AG08396 (cell line): ENCODE data around the gene CGB7.
A peak's percentile ranks its signal among the peaks of the same experiment; 100 is the strongest.
"Not testable (repeated sequence)": the region's sequence is repeated elsewhere in the genome, so short reads cannot be mapped to it uniquely, and the experiment has no call there.

Experiments
- DNase-seq: peaks from one replicate; pipeline ENCODE4 v3.0.0; 2012; ENCODE audit warnings: low spot score, mixed read lengths

The CGB7 gene

DNA sequence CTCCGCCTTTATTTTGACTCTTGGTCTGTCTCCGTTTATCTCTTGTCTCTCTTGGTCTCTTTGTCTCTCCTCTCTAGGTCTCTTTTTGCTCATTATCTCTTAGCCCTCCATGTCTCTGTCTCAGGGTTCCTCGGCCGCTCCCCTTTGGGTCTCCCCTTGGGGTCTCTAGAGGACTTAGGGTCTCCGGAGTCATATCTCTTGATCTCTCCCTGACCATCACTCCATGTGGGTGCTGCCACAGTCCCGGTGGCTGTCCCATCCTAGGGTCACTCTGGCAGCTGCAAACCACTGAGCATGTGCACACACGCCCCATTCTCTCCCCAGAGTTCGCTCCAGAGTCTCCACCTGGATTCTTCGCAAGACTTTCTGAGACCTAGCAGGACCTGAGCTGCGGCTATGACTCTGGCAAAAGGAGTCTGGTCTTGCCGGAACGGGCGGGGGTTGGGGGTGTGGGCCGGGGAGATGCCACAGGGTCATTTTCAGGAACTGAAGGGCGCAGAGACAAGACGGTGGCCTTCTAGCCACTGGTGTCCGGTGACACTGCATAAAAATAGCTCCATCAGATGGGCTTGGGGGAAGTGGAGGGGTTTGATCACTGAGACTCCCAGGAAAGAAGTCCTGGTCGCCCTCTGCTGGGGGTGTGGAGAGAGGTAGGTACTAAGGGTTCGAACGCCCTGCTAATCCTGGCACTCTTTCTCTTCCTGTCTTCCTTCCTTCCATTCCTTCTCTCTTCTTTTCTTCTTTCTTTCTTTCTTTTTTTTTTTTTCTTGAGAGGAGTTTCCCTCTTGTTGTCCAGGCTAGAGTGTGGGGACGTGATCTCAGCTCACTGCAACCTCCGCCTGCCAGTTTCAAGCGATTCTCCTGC is 16.2 kb upstream of the CGB7 start:
- no peak for DNase-seq

DNA sequence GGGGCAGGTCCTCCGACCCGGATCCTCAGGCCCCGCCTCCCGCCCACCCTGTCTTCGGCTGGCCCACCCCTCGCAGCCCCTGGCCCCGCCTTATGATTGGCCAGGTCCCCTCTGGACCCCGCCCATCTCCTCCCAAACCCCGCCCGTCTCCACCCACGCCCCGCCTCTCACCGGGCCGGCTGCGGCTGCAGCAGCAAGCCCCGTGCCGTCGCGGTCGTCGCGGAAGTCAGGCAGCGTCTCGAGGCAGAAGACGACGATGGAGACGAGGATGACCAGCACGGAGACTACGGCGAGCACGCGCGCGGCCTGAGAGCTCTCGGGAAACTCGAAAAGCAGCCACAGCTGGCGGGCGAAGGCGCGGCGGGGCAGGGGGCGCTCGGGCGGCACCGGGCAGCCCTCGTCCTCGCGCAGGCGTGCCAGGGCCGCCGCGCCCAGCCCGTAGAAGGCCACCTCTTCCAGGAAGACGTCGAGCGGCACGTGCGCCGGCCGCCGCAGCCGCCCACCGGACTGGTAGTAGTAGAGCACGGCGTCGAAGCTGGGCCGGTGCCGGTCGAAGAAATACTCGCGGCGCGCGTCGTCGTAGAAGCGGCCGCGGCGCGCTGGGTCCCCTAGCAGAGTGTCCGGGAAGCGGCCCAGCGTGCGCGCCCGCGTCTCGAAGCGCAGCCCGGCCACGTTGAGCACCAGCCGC is 14.5 kb upstream of the CGB7 start:
- DNase-seq = no peak

DNA sequence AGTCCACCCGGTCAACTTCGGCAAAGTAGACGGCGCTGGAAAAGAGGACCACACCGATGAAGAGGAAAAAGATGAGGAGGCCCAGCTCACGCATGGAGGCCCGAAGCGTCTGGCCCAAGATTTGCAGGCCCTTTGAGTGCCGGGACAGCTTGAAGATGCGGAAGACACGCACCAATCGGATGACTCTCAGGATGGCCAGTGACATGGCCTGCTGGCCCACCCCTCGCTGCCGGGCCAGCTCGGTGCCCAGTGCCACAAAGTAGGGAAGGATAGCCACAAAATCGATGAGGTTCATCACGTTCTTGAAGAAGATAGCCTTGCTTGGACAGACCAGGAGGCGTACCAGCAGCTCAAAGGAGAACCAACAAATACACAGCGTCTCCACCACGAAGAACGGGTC is 12.9 kb upstream of the CGB7 start:
- DNase-seq = no peak

DNA sequence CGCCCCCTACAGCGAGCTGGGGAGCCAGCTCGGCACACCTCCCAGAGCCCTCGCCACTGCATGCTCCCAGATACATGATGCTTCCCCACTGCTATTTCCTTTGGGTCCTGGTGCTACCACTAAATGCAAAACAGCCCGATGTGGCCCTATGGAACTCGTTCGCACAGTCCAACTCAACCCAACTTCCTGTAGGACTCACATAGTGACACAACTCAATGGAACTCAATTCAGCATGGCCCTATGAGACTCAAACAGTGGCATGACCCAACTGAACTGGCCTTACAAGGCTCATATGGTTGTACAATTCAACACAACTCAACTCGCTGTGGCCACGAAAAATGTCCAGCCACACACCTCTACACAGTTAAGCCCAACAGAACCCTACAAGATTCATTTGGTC is 11.5 kb upstream of the CGB7 start:
- DNase-seq = no peak

DNA sequence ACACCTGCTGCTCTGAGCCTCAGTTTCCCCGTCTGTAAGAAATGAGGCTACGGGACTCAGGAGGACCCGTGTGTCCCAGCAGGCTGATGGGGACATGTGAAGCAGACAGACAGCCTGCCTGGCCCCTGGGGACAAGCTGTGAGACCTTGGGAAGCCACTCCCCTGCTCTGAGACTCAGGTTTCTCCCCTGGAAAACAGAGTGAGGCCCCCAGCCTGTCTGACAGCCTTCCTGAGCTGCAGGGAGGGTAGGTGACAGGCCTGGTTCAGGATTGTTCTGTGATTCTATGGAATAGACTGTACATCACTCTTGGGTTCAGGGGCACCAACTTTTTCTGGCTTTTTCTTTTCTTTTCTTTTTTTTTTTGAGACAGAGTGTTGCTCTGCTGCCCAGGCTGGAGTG is 10.0 kb upstream of the CGB7 start:
- no peak for DNase-seq

DNA sequence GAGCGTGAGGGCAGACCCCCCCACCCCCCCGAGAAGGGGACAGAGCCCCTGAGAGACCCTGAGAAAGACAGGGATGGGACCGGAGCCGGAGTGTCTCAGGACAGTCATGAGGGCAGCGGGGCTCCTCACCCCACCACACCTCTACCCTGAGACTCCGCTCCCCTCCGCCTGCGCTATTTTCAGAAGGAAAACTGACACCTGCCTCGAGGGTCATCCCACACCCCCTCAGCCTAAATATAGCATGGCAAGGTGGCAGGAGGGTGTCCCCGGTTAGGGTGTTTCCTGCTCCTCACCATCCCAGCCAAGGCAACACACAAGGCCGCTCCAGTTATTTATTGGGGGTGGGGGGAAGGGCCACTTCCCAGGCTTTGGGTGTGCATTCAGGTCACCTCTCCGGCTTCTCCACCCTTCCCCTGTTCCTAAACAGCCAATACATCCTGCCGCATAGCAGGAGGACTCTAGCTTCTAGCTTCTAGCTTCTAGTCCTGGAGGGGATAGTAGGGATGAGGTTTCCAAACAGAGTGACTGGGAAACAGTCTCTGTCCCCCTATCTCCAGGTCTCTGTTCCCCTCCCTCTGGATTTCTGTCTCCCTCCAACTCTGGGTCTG is 8.5 kb upstream of the CGB7 start:
- DNase-seq = no peak

DNA sequence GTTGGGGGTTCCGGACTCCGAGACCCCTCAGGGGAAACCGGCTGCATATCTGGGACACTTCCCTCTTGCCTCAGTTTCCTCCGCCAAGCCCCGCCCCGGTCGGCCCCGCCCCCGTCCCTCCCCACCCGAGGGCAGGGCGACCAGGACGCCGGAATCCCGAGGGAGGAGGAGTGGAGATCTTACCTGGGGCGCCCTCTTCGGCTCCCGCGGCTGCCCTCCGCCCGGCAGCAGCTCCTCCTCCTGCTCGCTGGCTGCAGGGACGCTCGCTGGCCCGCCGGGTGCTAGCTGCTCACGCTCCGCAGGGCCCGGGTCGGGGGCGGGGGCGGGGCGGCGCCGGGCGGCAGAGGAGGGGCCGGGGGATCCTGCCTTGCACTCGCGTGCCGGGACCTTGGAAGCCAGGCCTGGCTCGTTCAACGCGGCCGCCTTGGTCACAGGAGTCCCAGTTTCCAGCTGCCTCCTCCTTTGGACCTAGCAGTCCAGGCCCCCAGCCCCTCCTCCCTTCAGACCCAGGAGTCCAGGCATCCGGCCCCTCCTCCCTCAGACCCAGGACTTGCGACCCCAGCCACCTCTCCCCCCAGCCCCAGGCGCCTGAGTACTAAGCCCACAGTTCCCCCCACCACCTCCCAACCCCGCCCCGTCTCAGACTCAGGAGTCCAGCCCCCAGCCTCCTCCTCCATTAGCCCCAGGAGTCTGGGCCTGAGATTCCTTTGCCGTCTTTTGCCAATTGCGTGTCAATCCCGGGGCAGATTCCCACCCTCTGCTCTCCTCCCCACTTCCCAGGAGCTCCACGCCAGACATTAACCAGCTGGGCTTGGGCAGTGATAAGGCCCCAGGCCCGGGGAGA is 7.4 kb upstream of the CGB7 start, which contains the start of gene NTF4:
TSS of gene NTF4 (minus strand) at position 51 of the 844 bp plus-strand sequence. CDS start 2,821 bp downstream, outside the sequence.
- peak; percentile 63 for DNase-seq

DNA sequence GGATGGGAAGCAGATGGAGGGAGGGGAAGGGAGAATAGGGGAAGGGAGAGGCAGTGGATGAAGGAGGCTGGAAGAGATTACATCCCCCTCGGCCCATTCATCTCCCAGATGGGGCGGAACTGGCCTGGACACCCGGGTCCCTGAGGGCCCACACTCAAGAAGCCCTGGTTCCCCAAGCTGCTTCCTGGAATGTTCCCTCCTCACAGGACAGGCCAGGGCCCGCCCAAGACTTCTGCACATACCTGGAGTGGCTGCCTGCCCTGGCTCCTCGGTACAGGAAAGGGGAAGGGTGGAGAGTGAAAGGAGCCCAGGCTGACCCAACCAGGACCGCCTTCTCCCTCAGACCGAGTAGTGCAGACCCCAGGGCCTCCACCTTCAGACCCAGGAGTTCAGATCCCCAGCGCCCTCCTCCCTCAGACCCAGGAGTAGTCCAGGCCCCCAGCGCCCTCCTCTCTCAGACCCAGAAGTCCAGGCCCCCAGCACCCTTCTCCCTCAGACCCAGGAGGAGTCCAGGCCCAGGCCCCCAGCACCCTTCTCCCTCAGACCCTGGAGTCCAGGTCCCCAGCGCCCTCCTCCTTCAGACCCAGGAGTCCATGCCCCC is 6.6 kb upstream of the CGB7 start:
- DNase-seq = peak; percentile 22

DNA sequence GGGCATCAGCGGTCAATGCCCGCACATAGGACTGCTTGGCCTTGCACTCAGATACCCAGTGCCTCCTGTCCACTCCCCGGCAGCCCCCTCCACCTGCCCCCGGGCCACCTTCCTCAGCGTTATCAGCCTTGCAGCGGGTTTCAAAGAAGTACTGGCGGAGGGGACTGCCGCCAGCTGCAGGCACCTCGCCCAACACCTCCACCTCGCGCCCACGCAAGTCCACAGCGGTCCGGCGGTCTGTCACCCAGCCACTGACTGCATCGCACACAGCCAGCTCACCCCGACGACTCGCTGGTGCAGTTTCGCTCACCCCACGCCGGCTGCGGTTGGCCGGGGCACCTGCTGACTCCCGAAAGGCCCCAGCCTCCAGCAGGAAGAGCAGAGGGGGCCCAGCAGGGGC is 3.9 kb upstream of the CGB7 start:
- peak; percentile 5 for DNase-seq

DNA sequence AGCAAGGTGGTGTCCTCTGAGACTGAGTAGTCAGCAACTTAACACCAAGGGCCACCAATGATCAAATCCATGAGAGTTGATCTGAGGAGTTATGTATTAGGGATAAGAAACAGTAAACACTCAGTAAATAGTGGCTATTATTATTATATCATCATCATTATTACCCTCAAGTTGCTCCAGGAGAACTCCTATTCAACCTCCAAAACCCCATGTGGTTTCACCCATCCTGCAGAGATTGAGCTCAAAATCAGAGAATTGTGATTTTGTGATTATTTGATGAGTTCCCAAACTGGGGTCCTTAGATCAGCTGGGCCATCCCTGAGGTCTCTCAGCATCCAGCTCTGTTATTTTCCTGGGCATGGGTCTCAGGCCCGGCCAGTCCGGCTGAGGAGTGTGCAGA is 3.5 kb upstream of the CGB7 start:
- no peak for DNase-seq

DNA sequence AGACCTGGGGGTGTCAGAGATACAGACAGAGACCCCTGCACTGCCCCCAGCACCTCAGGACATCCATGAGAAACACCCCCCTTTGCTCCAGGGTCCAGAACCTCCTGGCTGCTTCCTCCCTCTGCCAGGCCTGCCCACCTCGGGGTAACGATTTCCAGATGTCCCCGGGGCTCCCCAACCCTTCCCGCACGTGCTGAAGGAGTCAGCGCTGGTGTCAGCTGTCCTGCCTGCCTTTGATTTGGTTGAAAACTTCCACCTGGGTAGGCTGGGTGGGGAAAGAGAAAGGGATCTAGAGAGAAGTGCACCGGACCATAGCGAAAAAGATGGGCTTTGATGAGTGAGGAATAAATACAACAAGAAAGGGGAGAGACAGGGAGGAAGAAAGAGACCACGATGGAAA is 1.5 kb upstream of the CGB7 start:
- peak; percentile 22 for DNase-seq

DNA sequence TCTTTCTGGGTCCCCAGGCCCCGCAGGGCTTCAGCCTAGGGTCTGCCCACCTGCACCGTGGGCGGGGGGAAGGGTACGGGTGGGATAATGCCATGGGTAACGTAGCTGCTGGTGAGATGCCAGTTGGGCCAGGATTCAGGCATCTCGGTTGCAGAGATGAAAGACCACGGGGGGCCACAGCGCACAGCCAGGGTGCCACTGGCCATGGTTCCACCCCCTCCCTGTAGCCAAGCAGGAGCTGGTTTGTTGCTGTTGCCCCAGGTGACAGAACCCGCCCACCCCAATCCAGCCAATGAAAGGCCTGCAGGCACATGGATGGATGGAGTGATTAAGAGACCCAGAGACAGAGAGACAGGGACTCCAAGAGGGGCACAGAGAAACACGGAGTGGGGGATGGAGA is 1.0 kb upstream of the CGB7 start:
- peak; percentile 74 for DNase-seq

DNA sequence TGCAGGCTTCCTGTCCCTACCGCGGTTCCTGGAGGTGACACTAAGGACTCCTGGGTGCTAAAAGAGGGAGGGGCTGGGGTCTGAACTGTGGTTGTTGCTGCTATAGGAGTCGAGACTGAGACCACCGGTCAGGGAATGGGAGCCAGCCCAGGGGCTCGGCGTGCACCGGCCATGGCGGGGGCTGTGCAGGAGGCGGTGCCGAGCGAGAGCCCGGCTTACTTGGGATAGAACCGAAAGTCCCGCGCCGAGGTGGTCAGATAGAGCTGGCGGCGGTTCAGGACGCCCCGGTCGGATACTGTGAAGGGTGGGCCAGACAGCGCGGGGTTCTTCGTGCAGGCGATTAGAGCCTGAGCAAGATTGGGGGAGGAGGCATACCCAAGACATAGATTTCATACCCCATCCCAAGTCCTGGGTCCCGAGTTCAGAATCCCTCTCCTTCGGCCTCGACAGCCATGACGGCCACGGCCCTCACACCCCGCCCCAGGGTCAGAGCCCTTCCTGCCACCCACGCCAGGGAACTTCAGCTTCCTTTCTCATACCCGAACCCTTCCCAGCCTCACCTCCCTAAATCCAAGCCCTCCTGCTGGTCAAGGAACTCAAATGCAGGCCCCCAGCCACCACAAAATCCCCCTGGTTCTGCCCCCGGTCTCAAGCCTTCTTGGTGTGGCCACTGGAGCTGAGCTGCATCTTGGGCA is 500 bp downstream of the CGB7 start:
- not testable (repeated sequence) for DNase-seq

DNA sequence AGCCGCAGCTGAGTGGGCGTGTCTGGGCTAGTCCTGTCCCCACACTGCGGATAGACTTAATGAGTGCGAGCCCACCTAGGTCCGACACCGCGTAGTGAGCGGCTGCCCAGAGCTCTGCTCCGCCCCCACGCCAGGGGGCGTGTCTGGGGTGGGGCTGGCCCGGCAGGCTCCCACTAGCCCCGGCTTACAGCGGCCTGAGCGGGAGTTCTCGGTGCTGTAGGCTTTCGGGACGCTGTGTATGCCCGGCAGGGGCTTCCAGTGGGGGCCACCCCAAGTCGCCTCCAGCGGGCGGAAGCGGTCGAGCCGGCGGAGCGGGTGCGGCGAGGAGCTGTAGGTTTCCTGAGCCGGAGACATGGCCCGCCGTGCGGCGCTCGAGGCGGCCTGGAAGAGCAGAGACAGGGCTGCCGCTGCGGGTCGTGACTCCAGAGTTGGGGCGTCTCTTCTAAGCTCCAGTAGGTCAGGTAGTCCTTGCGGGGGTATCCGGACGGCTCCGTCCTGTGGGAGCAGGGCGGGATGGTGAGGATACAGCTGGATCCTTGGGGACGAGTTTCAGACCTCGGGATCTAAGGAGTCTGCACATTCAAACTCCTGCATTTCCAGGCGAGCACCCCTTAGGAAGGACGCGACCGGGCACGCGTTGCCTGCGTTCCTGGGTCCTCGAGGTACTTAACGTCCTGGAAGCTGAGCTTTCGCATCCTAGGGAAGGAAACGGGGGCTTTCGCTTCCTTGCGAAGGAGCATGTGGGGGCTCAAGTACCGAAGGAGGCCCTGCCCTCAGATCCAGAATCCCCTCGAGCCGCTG is 1.2 kb downstream of the CGB7 start:
- DNase-seq = peak; percentile 89

DNA sequence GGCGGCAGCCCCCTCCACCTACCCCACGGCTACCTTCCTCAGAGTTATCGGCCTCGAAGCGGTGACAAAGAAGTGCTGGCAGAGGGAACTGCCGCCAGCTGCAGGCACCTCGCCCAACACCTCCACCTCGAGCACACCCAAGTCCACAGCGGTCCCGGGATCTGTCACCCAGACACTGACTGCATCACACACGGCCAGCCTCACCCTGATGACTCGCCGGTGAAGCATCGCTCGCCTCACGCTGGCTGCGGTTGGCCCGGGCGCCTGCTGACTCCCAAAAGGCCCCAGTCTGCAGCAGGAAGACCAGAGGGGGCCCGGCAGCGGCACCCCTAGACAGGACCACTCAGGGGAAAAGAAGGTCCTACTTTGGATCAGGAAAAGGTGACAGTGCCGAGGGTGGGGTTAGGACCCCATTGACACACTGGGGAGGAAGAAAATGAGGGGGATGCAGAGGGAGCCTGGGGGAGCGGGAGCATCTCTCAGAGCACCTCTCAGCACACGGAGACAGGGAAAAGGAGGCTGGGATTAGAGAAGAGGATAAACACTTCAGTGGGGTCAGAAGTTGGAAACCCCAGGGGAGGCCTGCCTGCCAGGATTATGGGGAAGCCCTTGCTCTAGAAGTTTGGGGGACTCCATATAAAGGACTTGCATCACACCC is 7.0 kb downstream of the CGB7 start:
- peak; percentile 67 for DNase-seq

DNA sequence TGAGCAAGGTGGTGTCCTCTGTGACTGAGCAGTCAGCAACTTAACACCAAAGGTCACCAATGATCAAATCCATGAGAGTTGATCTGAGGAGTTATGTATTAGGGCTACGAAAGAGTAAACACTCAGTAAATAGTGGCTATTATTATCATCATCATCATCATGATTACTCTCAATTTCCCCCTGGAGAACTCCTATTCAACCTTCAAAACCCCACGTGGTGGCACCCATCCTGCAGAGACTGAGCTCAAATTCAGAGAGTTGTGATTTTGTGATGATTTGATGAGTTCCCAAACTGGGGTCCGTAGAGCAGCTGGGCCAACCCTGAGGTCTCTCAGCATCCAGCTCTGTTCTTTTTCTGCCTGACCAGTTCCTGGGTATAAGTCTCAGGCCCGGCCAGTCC is 7.7 kb downstream of the CGB7 start:
- not testable (repeated sequence) for DNase-seq

DNA sequence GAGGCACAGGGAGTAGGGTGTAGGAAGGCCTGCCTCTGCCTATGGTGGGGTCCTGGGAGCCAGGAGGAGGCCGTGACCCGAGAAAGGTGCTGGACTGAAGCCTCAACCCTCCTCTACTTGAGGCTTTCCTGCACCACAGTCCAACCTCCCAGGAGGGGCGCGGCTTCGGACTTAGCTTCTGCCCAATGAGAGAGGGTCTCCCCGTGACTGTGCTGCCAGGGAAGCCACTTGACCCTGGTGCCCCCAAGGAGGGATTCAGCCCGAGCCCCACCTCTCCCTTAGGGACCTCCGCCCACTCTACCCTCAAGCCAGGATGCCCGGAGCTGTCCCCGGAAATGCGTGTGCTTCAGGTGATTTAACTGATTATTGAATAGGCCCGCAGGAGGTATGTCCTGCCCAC is 8.5 kb downstream of the CGB7 start, which contains the start of gene CGB8:
TSS of gene CGB8 (minus strand) at position 101 of the 400 bp plus-strand sequence. CDS start 372 bp downstream, outside the sequence.
- DNase-seq = not testable (repeated sequence)

DNA sequence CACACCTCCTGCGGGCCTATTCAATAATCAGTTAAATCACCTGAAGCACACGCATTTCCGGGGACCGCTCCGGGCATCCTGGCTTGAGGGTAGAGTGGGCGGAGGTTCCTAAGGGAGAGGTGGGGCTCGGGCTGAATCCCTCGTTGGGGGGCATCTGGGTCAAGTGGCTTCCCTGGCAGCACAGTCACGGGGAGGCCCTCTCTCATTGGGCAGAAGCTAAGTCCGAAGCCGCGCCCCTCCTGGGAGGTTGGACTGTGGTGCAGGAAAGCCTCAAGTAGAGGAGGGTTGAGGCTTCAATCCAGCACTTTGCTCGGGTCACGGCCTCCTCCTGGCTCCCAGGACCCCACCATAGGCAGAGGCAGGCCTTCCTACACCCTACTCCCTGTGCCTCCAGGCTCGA is 14.0 kb downstream of the CGB7 start, which contains the start of gene CGB5:
TSS of gene CGB5 (plus strand) at position 301 of the 400 bp plus-strand sequence. CDS start 362 bp downstream, outside the sequence.
- not testable (repeated sequence) for DNase-seq

DNA sequence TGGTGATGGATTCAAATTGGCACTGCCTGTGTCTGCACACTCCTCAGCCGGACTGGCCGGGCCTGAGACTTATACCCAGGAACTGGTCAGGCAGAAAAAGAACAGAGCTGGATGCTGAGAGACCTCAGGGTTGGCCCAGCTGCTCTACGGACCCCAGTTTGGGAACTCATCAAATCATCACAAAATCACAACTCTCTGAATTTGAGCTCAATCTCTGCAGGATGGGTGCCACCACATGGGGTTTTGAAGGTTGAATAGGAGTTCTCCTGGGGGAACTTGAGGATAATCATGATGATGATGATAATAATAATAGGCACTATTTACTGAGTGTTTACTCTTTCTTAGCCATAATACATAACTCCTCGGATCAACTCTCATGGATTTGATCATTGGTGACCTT is 14.9 kb downstream of the CGB7 start:
- DNase-seq = not testable (repeated sequence)
